GM12891 (cell line): ENCODE results near the gene SMYD3.

Source experiments
- DNase-seq: peaks from one replicate; pipeline ENCODE4 v3.0.0; 2011; ENCODE audit warnings: low spot score; ENCODE audit not compliant: insufficient read length
- FAIRE-seq: peaks from 2 replicates; lab custom pipeline; 2011; peaks lifted over from hg19 to GRCh38; lab: Jason Lieb, UNC
- PAX5 ChIP-seq: IDR thresholded peaks from 2 replicates; pipeline ENCODE4 v1.6.1; 2011; ENCODE audit warnings: low read length, moderate library complexity, mild to moderate bottlenecking; ENCODE audit not compliant: insufficient read depth, severe bottlenecking
- POLR2A ChIP-seq: IDR thresholded peaks from 2 replicates; pipeline ENCODE4 v1.6.1; 2011; ENCODE audit warnings: low read depth, low read length, control low read depth
- POLR2AphosphoS5 ChIP-seq: IDR thresholded peaks from 2 replicates; pipeline ENCODE4 v1.6.1; 2011; ENCODE audit warnings: low read depth, low read length, control low read depth
- POU2F2 ChIP-seq: IDR thresholded peaks from 2 replicates; pipeline ENCODE4 v1.6.1; 2011; ENCODE audit warnings: low read depth, mild to moderate bottlenecking, control low read depth, low read length, moderate library complexity
- SPI1 ChIP-seq: IDR thresholded peaks from 2 replicates; pipeline ENCODE4 v1.6.1; 2011; ENCODE audit warnings: low read depth, low read length, control low read depth
- TAF1 ChIP-seq: IDR thresholded peaks from 2 replicates; pipeline ENCODE4 v1.6.1; 2011; ENCODE audit warnings: low read depth, low read length, control low read depth

Gene SMYD3

GRCh38 chr1:245876586-245876985, 630.5 kb downstream of the SMYD3 start:
- DNase-seq = no peak
- FAIRE-seq = no peak
- TF ChIP-seq SPI1 (no peak), TAF1 (no peak), PAX5 (no peak), POLR2A (no peak), POLR2AphosphoS5 (no peak), POU2F2 (no peak)

- no peak for TF ChIP-seq SPI1
- TF ChIP-seq POLR2A = no peak
- no peak for TF ChIP-seq PAX5
- no peak for TF ChIP-seq POLR2AphosphoS5
- no peak for TF ChIP-seq TAF1
- no peak for TF ChIP-seq POU2F2
- no peak for FAIRE-seq
- no peak for DNase-seq
These were observed 631.4 kb downstream of the SMYD3 start for GRCh38 chr1:245875581-245876261.

GRCh38 chr1:245874942-245875580, 632.0 kb downstream of the SMYD3 start:
- DNase-seq (no peak), FAIRE-seq (no peak)
- TF ChIP-seq POU2F2 (no peak), POLR2AphosphoS5 (no peak), SPI1 (no peak), TAF1 (no peak), PAX5 (no peak), POLR2A (no peak)

- DNase-seq (no peak), FAIRE-seq (no peak)
- no peak for TF ChIP-seq PAX5
- TF ChIP-seq TAF1 = no peak
- no peak for TF ChIP-seq SPI1
- no peak for TF ChIP-seq POLR2AphosphoS5
- no peak for TF ChIP-seq POU2F2
- no peak for TF ChIP-seq POLR2A
These were observed 633.0 kb downstream of the SMYD3 start for GRCh38 chr1:245873883-245874671.

- DNase-seq (no peak), FAIRE-seq (no peak)
- TF ChIP-seq POU2F2 (no peak), PAX5 (no peak), SPI1 (no peak)
These were observed 634.0 kb downstream of the SMYD3 start for GRCh38 chr1:245873068-245873467.

GRCh38 chr1:245872475-245872874, 634.6 kb downstream of the SMYD3 start:
- TF ChIP-seq POLR2AphosphoS5 (no peak), TAF1 (no peak), PAX5 (no peak)
- DNase-seq = no peak
- no peak for FAIRE-seq

- DNase-seq (no peak), FAIRE-seq (no peak)
- TF ChIP-seq POLR2AphosphoS5 (no peak), SPI1 (no peak), TAF1 (no peak), PAX5 (no peak), POU2F2 (no peak), POLR2A (no peak)
These were observed 635.2 kb downstream of the SMYD3 start for GRCh38 chr1:245871915-245872314.

GRCh38 chr1:245871191-245871590, 635.9 kb downstream of the SMYD3 start:
- no peak for TF ChIP-seq PAX5
- TF ChIP-seq POLR2AphosphoS5 = no peak
- TF ChIP-seq POU2F2 = no peak
- TF ChIP-seq SPI1 = no peak
- TF ChIP-seq POLR2A = no peak
- TF ChIP-seq TAF1 = no peak
- DNase-seq (no peak), FAIRE-seq (no peak)

GRCh38 chr1:245870698-245871097, 636.4 kb downstream of the SMYD3 start:
- TF ChIP-seq SPI1 (no peak), PAX5 (no peak), TAF1 (no peak), POLR2AphosphoS5 (no peak)
- DNase-seq = no peak
- no peak for FAIRE-seq
